B cell (primary cell): ENCODE results near the gene PHACTR2. TPM values are rescaled to one million over a fixed set of nuclear protein-coding genes. Genes with fewer than 3 reads are reported as not detected.

Source experiments
- ATAC-seq: fragments of 200-7000 bp; cut with Tn5 transposase; one replicate; pipeline ENCODE4 v1.10.0; 2021; ENCODE audit warnings: low read depth, mild to moderate bottlenecking, moderate number of reproducible peaks, moderate library complexity
- CTCF ChIA-PET: fragments of 350-600 bp; sonication (Branson Sonifier 250); formaldehyde crosslinking; loops from one replicate; lab custom pipeline; 2021; ENCODE audit warnings: antibody characterized with exemption, inconsistent platforms; lab: Charles Lee
- POLR2A ChIA-PET: fragments of 350-600 bp; sonication (Branson Sonifier 250); formaldehyde crosslinking; loops from one replicate; lab custom pipeline; 2021; ENCODE audit warnings: antibody characterized with exemption; lab: Charles Lee
- DNase-seq: peaks from one replicate; pipeline ENCODE4 v3.0.0; 2013
- H2AFZ ChIP-seq: 2 replicates; pipeline ENCODE4 v1.6.1; 2012; ENCODE audit warnings: mild to moderate bottlenecking, low read depth, low read length; ENCODE audit not compliant: insufficient read depth, poor library complexity, severe bottlenecking
- H3K27ac ChIP-seq, 2 donors: 1 replicate in 1 of 2; 2 replicates in 1 of 2; pipeline ENCODE4 v1.5.1; 2012 to 2013; ENCODE audit warnings: low read length in 2 of 2, mild to moderate bottlenecking in 2 of 2, moderate library complexity in 1 of 2
- H3K27me3 ChIP-seq, 4 experiments: fragments of 200-600 bp in 1 of 4; sonication (generic) in 1 of 4; replicated peaks in 1 of 4; 1 replicate in 2 of 4; 2 replicates in 2 of 4; pipeline versions ENCODE4 v1.6.1 to v1.7.0; 2013 to 2016; ENCODE audit warnings: low read length in 3 of 4, mild to moderate bottlenecking in 2 of 4, mixed read lengths in 1 of 4, moderate library complexity in 1 of 4; ENCODE audit not compliant: insufficient read depth in 4 of 4, control insufficient read depth in 3 of 4; ENCODE audit errors: control extremely low read depth in 1 of 4
- H3K36me3 ChIP-seq, 2 experiments: replicated peaks in 1 of 2; 1 replicate in 1 of 2; 2 replicates in 1 of 2; pipeline versions ENCODE4 v1.6.1 to v1.7.1; 2013; ENCODE audit warnings: low read length in 1 of 2; ENCODE audit not compliant: insufficient read depth in 2 of 2, control insufficient read depth in 1 of 2; ENCODE audit errors: control extremely low read depth in 1 of 2, extremely low read depth in 1 of 2
- H3K4me1 ChIP-seq, 2 donors: fragments of 200-600 bp in 1 of 2; sonication (generic) in 1 of 2; 1 replicate in 1 of 2; 2 replicates in 1 of 2; pipeline versions ENCODE4 v1.5.1 to v1.6.1; 2013 to 2017; ENCODE audit warnings: low read length in 2 of 2; ENCODE audit not compliant: control insufficient read depth in 2 of 2, insufficient read depth in 2 of 2
- H3K4me2 ChIP-seq: replicated peaks from 2 replicates; pipeline ENCODE3; 2012; ENCODE audit warnings: mild to moderate bottlenecking, low read depth, low read length; ENCODE audit not compliant: poor library complexity, severe bottlenecking
- H3K4me3 ChIP-seq, 5 experiments: fragments of 200-600 bp in 1 of 5; sonication (generic) in 1 of 5; 1 replicate in 3 of 5; 2 replicates in 2 of 5; pipeline versions ENCODE4 v1.5.1 to v1.7.0; 2011 to 2016; ENCODE audit warnings: low read length in 4 of 5, mild to moderate bottlenecking in 4 of 5, low read depth in 2 of 5, control low read depth in 1 of 5, moderate library complexity in 1 of 5; ENCODE audit not compliant: insufficient read depth in 1 of 5; ENCODE audit errors: control extremely low read depth in 1 of 5, extremely low read depth in 1 of 5
- H3K79me2 ChIP-seq: fragments of 200-600 bp; sonication (generic); one replicate; pipeline ENCODE4 v1.6.0; 2016; ENCODE audit warnings: low read length; ENCODE audit not compliant: control insufficient read depth, insufficient read depth
- H3K9ac ChIP-seq: fragments of 200-600 bp; sonication (generic); 2 replicates; pipeline ENCODE4 v1.6.1; 2017; ENCODE audit warnings: mild to moderate bottlenecking, low read length, moderate library complexity
- H3K9me3 ChIP-seq, 3 donors: one replicate each; pipeline versions ENCODE4 v1.6.1 to v1.7.1; 2013; ENCODE audit warnings: low read length in 2 of 3; ENCODE audit not compliant: control insufficient read depth in 2 of 3, insufficient read depth in 1 of 3; ENCODE audit errors: control extremely low read depth in 1 of 3
- H4K20me1 ChIP-seq: 2 replicates; pipeline ENCODE4 v1.6.0; 2012; ENCODE audit warnings: mild to moderate bottlenecking, low read length; ENCODE audit not compliant: insufficient read depth, control insufficient read depth, poor library complexity, severe bottlenecking
- H3K27ac Mint-ChIP-seq: one replicate; pipeline ENCODE4 v1.8.0; 2021; ENCODE audit warnings: mixed read lengths
- H3K27me3 Mint-ChIP-seq: one replicate; pipeline ENCODE4 v1.8.0; 2021; ENCODE audit warnings: mixed read lengths
- H3K4me1 Mint-ChIP-seq: one replicate; pipeline ENCODE4 v1.8.0; 2021; ENCODE audit warnings: mixed read lengths
- H3K4me3 Mint-ChIP-seq: one replicate; pipeline ENCODE4 v1.8.0; 2021; ENCODE audit warnings: mixed read lengths
- H3K9me3 Mint-ChIP-seq: one replicate; pipeline ENCODE4 v1.8.0; 2022; ENCODE audit warnings: mixed read lengths; ENCODE audit not compliant: insufficient read depth
- EZH2 ChIP-seq: IDR thresholded peaks from 2 replicates; pipeline ENCODE4 v1.6.1; 2012; ENCODE audit warnings: borderline replicate concordance, low read depth, mild to moderate bottlenecking, moderate library complexity, low read length; ENCODE audit not compliant: insufficient read depth, poor library complexity, severe bottlenecking
- WGBS: methylation state at CpG from one replicate; pipeline ENCODE4 v1.1.5; 2013; ENCODE audit warnings: missing lambda C conversion rate; ENCODE audit not compliant: insufficient coverage; 5-methylcytosine and 5-hydroxymethylcytosine counted together
- intact Hi-C: fragments of 100-400 bp; cut with micrococcal nuclease; formaldehyde crosslinking; loops from one replicate; pipeline ENCODE4 v1.10.0; 2022
- polyA plus RNA-seq: library from polyadenylated mRNA; depleted of rRNA; stranded (reverse); fragments of >200 nt; gene quantifications from 2 replicates; pipeline ENCODE4 v1.2.3, GENCODE V29; 2012
- total RNA-seq, 2 donors: library from RNA; stranded (reverse); fragments of 120-200 nt in 1 of 2; gene quantifications; 1 replicate in 1 of 2; 2 replicates in 1 of 2; pipeline versions ENCODE4 v1.2.3 to v1.2.4, GENCODE V29; 2013 to 2022
- TF ChIP-seq, protein P1 (sequence below): fragments of 200-600 bp; IDR thresholded peaks from one replicate; pipeline ENCODE4 v1.8.0; 2022; ENCODE audit warnings: antibody characterized with exemption, mild to moderate bottlenecking

The PHACTR2 gene
- total and polyA plus RNA-seq, 2 donors (not counting 1 experiment from before 2014, with no cell fraction given) = 1.1 to 10.6 TPM

DNA sequence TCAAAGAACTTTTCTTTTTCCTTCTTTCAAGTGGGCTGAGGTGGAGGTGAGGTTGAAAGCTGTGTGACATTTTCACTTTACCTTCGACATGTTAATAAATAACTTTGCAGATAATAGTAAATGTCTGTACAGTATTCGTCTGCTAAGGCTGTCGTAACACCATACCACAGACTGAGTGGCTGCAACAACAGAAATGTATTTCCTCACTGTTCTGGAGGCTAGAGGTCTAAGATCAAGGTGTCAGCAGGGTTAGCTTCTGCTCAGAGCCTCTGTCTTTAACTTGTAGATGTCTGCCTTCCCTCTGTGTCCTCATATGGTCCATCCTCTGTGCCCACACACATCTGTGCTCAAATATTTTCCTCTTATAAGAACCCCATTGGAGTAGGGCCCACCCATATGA, 14.9 kb downstream of the PHACTR2 start:
- Histone ChIP-seq H3K9ac (no peak overlapping the region), H3K4me2 (no peak overlapping the region), H3K4me3 (no peak overlapping the region), H2AFZ (no peak overlapping the region), H3K36me3 (no peaks in the 10 kb centered on the region), H3K4me1 (no peaks in the 10 kb centered on the region), H3K27me3 (no peaks in the 10 kb centered on the region), H4K20me1 (no peaks in the 10 kb centered on the region), H3K27ac (no peak overlapping the region), H3K9me3 (no peaks in the 10 kb centered on the region), H3K79me2 (no peaks in the 10 kb centered on the region)
- H3K4me1 Mint-ChIP-seq = no peaks in the 10 kb centered on the region
- POLR2A ChIA-PET = interaction anchor here (0.7 kb wide), 1 partner anchor 197 kb away, joined by 3 read pairs; no protein-coding TSS in a partner anchor
- no peak overlapping the region for H3K27ac Mint-ChIP-seq
- CTCF ChIA-PET = no interaction called here
- ATAC-seq (no peak), DNase-seq (no peak)
- WGBS = 100% methylated on average over 2 of the region's 3 CpGs
- intact Hi-C loops = no loop called here
- H3K27me3 Mint-ChIP-seq = no peaks in the 10 kb centered on the region
- H3K4me3 Mint-ChIP-seq = no peak overlapping the region
- no peaks in the 10 kb centered on the region for H3K9me3 Mint-ChIP-seq
- TF ChIP-seq, protein P1, sequence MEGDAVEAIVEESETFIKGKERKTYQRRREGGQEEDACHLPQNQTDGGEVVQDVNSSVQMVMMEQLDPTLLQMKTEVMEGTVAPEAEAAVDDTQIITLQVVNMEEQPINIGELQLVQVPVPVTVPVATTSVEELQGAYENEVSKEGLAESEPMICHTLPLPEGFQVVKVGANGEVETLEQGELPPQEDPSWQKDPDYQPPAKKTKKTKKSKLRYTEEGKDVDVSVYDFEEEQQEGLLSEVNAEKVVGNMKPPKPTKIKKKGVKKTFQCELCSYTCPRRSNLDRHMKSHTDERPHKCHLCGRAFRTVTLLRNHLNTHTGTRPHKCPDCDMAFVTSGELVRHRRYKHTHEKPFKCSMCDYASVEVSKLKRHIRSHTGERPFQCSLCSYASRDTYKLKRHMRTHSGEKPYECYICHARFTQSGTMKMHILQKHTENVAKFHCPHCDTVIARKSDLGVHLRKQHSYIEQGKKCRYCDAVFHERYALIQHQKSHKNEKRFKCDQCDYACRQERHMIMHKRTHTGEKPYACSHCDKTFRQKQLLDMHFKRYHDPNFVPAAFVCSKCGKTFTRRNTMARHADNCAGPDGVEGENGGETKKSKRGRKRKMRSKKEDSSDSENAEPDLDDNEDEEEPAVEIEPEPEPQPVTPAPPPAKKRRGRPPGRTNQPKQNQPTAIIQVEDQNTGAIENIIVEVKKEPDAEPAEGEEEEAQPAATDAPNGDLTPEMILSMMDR = no peak
- TF ChIP-seq EZH2 = no peak

DNA sequence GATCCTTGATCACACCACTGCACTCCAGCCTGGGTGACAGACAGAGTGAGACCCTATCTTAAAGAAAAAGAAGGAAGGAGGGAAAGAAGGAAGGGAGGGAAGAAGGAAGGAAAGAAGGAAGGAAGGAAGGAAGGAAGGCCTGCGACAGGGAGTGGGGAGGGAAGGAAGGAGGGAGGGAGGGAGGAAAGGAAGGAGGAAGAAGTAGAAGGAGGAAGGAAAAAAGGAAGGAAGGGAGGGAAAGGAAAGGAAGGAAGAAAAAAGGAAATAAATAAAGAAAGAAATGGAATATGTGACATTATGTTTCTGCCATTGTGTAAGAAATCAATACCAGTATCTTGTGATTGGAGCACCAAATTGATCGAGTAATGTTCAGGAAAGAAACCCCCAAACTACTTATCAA, 16.2 kb downstream of the PHACTR2 start:
- POLR2A ChIA-PET = no interaction called here
- H3K4me1 ChIP-seq = peaks cover 2 to 3% of the 10 kb centered on the region in 2 donors
- H3K9me3 Mint-ChIP-seq = no peaks in the 10 kb centered on the region
- no peak overlapping the region for H3K27ac ChIP-seq
- WGBS = 100% methylated on average over 1 of the region's 2 CpGs
- no peak overlapping the region for H3K9ac ChIP-seq
- no peak overlapping the region for H3K4me3 ChIP-seq
- no peaks in the 10 kb centered on the region for H3K9me3 ChIP-seq
- no peaks in the 10 kb centered on the region for H3K27me3 ChIP-seq
- intact Hi-C loops = no loop called here
- no peak overlapping the region for H3K4me2 ChIP-seq
- H3K36me3 ChIP-seq = no peaks in the 10 kb centered on the region
- no peak overlapping the region for H3K27ac Mint-ChIP-seq
- H3K4me1 Mint-ChIP-seq = peaks cover 7% of the 10 kb centered on the region
- H3K79me2 ChIP-seq = no peaks in the 10 kb centered on the region
- CTCF ChIA-PET = no interaction called here
- ATAC-seq = no peak
- no peak overlapping the region for H3K4me3 Mint-ChIP-seq
- H3K27me3 Mint-ChIP-seq = no peaks in the 10 kb centered on the region
- TF ChIP-seq, protein P1 = no peak
- TF ChIP-seq EZH2 = no peak
- no peak overlapping the region for H2AFZ ChIP-seq
- no peak for DNase-seq
- H4K20me1 ChIP-seq = no peaks in the 10 kb centered on the region
